Endothelial cell of umbilical vein (primary cell): ENCODE data around the gene CHD5.

Experiments used
- EZH2 ChIP-seq: IDR thresholded peaks from 2 replicates; pipeline ENCODE4 v1.6.1; 2012; ENCODE audit warnings: borderline replicate concordance, low read depth, mild to moderate bottlenecking, moderate library complexity, low read length, inconsistent platforms; ENCODE audit not compliant: severe bottlenecking
- MYC ChIP-seq: IDR thresholded peaks from one replicate; pipeline ENCODE4 v1.6.1; 2011; ENCODE audit warnings: mild to moderate bottlenecking, low read depth, low read length
- TF ChIP-seq, protein P1 (sequence below), 2 donors: IDR thresholded peaks; 1 replicate in 1 of 2; 2 replicates in 1 of 2; pipeline ENCODE4 v1.5.1; 2011; ENCODE audit warnings: low read length in 2 of 2, mild to moderate bottlenecking in 2 of 2, moderate library complexity in 2 of 2, control low read depth in 1 of 2, inconsistent platforms in 1 of 2, low read depth in 1 of 2; ENCODE audit not compliant: insufficient read depth in 1 of 2; ENCODE audit errors: extremely low read depth in 1 of 2
- TF ChIP-seq, protein P2 (sequence below): IDR thresholded peaks from 2 replicates; pipeline ENCODE4 v1.6.1; 2011; ENCODE audit not compliant: insufficient read depth, insufficient read length

DNA sequence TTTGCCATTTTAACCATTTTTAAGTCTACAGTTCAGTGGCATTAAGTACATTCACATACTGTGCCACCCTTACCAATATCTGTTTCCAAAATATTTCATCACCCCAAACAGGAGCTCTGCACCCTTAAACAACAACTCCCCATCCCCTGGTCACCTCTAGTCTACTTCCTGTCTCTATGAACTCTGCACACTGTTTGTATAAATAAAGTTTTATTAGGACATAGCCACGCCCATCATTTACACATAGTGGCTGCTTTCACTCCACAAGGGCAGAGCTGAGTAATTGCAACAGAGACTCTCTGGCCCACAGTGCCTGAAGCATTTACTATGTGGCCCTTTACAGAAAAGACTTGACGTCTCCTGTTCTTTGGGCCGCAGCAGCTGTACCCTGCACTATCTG, 104.4 kb downstream of the CHD5 start:
- TF ChIP-seq, protein P1, sequence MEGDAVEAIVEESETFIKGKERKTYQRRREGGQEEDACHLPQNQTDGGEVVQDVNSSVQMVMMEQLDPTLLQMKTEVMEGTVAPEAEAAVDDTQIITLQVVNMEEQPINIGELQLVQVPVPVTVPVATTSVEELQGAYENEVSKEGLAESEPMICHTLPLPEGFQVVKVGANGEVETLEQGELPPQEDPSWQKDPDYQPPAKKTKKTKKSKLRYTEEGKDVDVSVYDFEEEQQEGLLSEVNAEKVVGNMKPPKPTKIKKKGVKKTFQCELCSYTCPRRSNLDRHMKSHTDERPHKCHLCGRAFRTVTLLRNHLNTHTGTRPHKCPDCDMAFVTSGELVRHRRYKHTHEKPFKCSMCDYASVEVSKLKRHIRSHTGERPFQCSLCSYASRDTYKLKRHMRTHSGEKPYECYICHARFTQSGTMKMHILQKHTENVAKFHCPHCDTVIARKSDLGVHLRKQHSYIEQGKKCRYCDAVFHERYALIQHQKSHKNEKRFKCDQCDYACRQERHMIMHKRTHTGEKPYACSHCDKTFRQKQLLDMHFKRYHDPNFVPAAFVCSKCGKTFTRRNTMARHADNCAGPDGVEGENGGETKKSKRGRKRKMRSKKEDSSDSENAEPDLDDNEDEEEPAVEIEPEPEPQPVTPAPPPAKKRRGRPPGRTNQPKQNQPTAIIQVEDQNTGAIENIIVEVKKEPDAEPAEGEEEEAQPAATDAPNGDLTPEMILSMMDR (IDR thresholded peaks at IDR 0.05; ENCODE audit: extremely low read depth in 1 of 2, insufficient read depth in 1 of 2, low read depth in 1 of 2, low read length in 2 of 2), result no peak
- TF ChIP-seq EZH2, result no peak
- TF ChIP-seq MYC, result no peak
- TF ChIP-seq, protein P2, sequence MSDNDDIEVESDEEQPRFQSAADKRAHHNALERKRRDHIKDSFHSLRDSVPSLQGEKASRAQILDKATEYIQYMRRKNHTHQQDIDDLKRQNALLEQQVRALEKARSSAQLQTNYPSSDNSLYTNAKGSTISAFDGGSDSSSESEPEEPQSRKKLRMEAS, result no peak
